ENCODE results near the gene LYZL6.

- TF ChIP-seq POLR2AphosphoS5 (IDR thresholded peaks at IDR 0.05) (no peak), EP300 (IDR thresholded peaks at IDR 0.05) (no peak)
Observed at GRCh38 chr17:35895636-35896587, 47.6 kb downstream of the LYZL6 start.

Measured in esophagus muscularis mucosa (tissue), 3 donors.